GM18498 (cell line): Measurements from ENCODE around the gene HDAC4.
A peak's percentile ranks its signal among the peaks of the same experiment; 100 is the strongest.

Experiments
- ATAC-seq: cut with Tn5 transposase; IDR thresholded peaks from one replicate; pipeline ENCODE4 v1.9.1; 2021; ENCODE audit warnings: mild to moderate bottlenecking, moderate library complexity; ENCODE audit not compliant: unreplicated experiment

The HDAC4 gene

DNA sequence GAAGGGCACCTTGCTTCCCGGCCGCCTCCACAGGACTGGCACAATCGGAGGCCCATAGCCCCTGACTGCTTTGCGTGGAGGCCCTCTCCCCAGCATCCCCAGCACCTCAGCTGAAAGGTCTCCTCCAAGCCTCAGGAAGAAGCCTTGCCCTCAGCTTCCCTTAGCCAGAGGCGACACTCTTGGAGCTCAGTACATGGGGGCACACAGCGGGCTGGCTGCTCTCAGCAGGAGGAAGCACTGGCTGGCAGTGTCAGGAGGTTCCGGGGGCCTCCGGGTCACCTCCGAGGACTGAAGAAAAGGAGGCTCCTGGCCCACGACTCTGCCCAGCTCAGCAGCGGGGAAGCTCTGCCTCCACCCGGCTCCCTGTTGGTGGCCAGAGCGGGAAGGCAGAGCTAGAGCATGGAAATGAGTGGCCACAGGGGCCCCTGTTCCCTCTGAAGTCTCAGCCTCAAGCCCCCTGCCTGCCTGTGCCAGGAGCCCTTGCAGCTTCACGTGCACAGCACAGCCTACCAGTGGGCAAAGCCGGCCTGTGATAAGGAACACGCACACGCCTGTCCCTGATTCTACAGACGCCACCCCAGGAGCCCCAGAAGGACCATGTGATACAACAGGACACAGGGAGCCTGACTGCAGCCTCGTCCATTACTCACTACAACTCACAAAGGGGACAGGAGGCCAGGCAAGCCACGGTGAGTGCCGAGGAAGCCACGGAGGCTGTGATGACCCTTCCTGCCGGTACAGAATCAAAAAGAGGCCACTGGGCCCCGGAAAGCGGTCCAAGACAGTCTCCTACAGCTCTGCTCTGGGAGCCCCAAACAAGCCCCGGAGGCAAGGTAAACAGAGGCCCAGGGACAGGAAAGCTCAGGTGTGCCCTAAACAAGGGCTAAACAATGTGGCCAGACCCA is 15.5 kb downstream of the HDAC4 start:
- ATAC-seq, result no peak

DNA sequence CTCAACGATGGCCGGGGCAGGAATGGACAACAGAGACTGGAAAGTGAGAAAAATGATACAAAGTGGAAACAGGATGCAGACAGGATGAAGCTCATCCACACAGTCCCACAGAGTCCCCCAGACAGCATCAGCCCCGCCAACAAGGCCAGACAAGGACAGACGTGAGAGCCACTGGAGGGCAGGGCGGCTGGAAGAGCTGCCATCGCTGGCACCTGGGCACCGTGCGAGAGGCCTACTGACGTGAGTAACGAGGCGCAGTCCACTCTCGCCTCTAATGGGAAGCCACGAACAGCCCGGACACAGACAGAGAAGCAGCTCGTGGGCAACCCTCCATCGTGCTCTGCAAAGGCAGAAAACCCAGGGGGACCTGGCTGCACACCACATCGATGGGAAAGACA is 17.1 kb downstream of the HDAC4 start:
- ATAC-seq, result no peak

DNA sequence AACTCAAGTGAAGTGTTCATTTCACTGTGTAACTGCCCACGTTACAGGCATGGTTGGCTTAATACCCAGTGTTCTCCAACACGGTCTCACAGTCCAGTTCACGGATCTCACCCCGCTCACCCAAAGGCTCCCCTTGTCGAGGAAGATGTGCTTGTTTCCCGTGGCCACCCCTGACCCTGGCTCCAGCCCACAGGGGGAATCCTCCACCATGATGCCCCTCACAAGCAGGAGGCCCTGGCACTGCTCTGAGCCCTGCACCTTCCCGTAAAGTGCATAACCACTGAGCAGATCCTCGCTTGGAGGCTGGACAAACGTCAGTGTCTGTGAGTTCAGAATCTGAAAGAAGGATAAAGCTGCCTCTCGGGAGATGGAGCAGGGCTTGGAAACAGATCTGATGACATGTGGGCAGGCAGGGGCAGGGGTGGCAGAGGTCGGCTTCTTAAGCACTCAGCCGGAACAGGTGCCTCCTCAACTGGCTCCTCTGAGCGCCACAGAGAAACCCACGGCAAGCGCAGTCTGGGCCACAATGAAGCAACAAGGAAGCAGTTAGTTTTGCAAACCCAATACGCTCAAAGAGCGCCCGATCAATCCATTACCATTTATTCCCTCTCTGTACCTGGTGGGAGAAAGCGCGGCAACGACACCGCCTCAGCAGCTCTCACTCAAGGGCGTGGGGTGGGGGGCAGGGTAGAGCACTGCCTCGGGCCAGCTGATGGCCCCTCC is 17.6 kb downstream of the HDAC4 start:
- no peak for ATAC-seq

DNA sequence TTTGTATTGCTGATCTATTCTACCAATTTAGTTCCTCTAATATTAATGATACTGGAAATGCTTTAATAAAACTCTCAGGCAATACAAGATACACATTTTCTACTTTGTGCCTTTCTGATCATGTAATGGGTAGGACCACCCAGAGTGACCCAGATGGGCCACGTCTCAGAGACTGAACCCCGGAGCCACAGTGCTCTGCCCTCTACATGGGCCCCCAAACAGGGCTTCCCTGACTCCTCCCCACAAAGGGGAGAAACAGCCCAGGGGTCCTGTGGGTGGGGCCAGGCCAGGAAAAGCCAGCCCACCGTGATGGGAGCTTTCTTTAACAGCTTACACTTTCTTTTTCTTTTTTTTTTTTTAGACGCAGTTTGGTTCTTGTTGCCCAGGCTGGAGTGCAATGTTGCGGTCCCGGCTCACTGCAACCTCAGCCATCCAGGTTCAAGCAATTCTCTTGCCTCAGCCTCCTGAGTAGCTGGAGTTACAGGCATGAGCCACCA is 18.4 kb downstream of the HDAC4 start:
- ATAC-seq, result no peak

DNA sequence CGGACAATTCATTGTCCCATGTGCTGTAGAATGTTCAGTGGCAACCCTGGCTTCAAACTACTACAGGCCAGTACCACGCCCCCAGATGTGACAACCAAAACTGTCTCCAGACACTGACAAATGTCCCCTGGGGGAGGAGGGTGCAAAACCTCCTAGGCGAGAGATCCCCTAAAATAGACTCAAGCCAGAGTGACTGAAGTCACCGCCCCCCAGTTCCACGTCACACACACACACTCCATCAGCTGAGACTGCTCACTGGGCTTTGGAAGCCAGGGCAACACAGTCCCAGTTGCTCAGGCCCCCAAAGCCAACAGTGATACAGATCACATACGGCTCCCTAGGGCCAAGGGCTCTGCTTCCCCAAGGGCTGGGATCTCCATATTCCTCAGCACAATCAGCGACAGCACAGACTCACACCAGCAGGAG is 19.1 kb downstream of the HDAC4 start:
- peak; percentile 62 for ATAC-seq

DNA sequence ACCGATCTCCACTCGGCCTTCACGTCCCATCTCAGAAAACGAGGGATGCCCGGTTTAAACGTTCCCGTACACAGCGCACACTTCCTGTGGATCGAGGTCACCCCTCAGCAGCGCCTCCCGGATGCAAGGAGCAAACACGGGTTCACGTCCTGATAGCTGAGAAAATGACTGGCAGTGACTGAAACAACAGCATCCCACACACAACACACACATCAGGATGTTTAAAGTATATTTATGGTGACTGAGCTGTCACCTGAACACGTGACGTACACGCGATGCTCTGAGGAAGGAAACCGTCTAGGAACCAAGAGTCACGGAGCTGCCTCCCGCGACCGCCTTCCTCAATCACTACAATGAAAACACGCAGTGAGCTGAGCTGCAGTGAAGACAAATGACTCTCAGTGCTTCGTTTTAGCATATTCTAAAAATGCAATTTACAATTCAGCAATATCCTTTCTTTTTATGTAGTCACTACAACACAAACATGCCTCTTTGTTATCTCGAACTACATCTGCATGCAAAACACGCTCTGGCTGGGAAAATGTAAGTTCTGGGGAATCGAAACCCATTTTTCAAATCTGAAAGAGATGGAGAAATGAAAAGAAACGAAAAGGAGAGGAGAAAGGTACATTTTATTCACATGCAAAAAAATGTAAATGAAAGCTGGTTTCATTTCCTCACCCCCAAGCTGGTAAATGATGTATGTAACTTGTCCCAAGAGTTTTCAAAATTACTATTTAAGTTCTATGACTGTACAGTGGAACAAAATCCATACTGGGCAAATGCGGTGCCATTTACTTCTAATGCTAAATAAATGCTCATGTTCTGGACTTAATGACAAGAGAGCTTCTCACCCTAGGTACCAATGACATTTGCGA is 19.8 kb downstream of the HDAC4 start:
- peak; percentile 46 for ATAC-seq

DNA sequence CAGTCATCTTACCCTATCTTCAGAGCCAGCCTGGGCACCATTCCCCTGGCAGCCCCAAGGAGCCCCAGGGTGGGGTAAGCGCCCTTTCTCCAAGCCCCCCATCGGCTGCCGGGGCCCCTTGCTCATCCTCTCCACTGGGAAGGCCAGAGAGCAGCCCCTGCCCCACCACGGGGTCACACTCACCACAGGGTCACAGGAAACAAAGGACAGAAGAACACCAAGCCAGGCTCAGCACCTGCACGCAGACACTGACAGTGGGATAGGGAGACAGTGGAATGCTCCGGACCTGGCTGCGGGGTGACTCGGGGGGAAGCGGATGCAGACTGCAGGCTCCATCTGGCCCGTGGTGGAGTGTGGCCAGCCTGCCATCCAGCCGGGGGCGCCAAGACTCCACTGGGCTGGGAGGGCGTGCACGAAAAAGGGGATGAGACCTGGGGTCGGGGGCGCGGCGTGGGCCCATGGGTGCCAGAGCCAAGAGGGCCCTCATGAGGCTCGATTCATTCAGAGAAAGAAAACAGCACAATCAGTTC is 21.1 kb downstream of the HDAC4 start:
- ATAC-seq, result no peak

DNA sequence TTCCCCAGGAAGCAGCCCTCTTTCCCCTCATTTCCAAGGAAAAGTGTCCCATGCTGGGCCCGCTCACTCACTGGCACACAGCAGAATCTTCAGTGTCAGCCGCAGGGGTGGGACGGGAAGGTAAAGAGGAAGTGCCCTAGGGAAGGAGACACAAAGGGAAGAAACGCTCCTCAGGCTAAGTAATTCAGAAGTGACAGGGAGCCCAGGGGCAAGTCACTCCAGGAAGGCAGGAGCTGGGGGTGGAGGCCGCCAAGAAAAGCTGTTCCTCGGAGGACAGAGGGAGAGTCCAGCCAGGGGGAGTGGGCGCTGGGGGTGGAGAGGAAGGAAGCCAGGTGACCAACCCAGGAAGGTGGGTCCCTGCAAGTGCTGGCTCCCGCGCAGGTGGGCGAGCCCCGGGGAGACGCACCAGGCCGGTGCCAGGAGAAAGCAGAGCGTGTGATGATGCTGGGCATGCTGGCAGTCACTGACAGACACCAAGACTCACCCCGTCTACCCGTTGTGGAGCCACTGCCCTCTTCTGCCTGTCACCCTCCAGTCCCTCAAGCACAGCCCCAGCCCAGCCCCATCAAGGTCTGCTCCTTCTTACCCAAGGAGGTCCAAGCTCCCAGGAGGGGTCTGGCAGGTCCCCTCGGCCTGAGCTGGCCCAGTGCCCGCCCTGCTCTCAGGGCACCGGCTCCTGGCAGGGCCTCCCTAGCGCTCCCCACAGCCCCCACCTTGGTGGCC is 21.7 kb downstream of the HDAC4 start:
- no peak for ATAC-seq

DNA sequence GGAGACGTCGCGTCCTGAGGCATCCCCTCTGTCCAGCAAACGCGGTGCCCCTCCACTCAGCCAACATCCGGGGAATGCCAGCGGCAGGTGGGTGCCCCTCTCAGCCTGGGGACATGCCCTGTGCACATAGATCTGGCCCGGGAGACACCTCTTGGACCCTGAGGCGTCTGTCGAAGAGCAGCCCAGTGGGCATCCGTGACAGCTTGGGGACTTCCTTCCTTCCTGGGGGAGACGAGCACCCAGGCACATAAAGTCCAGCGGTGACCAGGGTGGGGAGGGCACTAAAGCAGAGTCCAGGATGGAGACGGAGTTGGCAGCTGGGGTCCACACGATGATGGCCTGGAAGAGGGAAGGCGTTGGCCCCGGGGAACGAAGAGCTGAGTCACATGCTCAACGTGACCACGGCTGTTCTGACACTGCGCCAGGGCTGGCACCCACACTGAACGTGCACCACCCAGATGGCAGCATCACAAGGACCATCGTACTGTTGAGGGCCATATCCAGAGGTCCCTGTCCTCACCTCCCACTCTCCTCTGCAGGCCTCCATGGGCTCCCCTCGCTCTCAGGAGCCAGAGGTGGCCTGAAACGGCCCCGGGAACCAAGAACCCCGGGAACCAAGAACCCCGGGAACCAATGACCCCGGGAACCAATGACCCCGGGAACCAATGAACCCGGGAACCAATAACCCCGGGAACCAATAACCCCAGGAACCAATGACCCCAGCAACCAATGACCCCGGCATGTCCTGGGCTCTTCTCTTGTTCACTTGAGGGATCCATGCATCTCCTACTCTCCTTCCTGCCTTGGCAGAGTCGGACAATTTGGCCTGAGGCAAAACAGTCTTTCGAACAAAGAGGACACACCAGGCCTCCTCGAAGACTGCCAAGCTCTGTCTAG is 22.6 kb downstream of the HDAC4 start:
- ATAC-seq, result no peak

DNA sequence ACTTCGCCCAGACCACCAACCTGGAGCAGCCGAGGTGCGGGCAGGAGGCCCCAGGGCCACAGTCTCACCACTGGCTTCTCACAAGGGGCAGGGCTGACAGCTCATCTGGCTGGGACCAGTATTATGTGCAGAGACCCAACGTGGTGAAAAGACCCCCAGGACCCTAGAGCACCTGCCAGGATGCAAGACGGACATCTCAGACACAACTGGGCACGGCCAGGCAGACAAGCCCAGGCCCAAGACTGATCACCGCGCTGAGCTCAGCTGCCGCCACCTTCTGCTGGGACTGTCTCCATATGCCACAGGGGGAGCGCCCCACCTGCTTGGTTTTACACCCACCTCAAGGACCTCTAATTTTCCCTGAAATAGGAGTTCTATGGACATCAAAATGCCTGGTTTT is 23.2 kb downstream of the HDAC4 start:
- ATAC-seq, result no peak

DNA sequence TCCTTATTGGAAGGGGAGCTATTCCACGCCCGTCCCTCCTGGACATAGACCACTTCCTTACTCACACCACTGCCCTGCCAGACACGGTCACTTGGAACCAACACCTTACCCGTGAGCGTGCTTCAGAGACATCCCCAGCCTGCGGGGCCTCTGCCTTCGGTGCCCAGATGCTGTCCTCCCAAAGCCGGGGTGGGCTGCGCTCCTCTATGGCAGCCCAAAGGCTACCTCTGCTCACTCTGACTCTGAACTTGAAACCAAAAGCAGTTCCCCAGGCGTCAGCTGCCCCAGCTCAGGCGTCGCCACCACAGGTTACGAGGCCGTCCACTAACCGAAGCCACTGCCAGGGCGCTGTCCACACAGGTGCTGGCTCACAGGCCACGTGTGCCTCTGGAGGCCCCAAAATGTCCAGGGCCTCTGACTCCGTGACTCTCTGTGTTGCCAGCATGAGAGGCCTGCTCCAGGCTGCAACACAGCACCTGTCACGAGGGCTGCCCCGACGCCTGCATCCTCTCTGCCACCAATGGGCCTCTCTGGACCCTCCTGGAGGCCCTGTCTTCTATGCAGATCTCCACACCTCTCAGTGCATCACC is 23.8 kb downstream of the HDAC4 start:
- no peak for ATAC-seq

DNA sequence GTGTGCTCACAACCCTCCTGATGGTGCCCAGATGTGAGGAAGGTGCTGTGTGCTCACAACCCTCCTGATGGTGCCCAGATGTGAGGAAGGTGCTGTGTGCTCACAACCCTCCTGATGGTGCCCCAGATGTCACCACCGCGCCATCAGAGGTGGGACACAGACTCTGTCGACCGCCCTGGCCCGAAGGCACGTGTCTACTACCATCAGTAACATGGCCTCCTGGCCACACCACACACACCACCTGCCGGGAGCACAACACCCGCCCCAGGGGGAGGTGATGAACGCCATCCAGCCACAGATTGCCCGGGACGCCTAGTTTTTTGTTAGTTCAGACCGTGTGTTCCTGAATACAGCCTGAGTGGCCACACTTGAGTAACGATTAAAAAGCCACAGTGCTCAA is 24.5 kb downstream of the HDAC4 start:
- ATAC-seq, result no peak

DNA sequence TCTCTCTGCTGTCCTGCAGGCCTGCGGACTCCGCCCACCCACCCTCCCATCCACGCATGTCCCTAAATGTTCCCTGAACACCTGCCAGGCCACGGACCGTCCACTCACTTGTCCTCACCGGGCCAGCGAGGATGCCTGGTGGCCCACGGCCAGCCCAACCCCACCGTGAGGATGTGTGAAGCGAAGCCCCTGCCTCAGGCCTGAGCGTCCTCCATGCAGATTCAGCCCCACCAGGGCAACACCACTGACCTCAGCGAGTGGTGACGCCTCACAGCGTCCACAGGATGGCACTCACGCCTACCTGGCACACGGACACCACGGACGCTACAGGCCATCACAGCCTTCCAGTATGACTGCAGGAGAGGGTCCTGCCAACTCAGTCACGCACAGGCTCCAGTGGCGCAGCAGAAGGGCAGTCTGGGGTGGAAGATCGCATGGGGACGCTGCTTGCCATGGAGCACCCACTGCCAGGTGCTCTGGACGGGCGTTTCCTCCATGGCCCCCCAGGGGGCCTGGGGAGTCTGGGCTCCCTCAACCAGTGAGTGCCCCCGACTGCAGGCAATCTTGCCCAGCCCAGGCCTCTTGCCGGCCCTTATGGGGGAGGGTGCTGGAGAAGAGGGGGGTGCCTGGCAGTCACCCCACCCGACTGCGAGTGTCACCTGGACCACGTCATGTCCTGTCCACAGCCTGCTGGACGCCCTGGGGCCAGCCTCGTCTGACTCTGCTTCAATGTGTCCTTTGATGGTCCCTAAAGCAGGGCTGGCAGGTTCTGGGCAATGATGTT is 25.4 kb downstream of the HDAC4 start:
- no peak for ATAC-seq

DNA sequence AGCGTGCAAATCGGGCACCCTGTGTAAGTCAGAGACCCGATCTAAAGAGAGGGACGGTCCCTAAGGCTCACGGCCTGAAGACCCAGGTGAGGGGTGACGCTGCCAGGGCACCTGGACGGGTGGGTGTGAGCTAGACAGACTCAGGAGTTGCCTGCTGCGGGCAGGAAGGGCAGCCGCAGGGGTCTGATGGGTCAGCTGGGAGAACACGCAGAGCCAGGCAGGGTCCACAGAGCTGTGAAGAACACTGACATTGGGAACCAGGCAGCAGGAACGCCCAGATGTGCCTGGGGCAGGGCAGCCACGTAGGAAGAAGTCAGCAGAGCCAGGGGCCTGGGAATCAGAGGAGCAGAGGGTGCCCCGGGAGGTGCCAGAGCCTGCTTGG is 25.9 kb downstream of the HDAC4 start:
- ATAC-seq, result no peak

DNA sequence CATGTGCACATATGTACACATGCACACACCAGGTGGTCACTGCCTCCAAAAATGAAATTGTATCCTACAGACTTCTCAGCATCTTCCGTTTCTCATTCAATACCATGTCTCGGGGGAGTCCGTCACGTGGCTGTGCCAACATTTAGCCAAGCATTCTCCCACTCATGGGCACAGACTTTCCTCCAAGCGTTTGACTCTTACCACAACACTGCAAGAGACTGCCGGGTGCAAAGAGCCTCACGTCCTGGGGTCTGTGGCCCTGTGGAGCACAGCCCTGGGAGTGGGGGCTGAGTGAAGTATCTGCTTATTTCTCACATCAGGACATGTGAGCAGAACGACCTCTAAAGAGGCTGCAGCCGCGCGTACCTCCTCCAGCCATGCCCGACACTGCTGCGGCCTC is 28.0 kb downstream of the HDAC4 start:
- no peak for ATAC-seq

DNA sequence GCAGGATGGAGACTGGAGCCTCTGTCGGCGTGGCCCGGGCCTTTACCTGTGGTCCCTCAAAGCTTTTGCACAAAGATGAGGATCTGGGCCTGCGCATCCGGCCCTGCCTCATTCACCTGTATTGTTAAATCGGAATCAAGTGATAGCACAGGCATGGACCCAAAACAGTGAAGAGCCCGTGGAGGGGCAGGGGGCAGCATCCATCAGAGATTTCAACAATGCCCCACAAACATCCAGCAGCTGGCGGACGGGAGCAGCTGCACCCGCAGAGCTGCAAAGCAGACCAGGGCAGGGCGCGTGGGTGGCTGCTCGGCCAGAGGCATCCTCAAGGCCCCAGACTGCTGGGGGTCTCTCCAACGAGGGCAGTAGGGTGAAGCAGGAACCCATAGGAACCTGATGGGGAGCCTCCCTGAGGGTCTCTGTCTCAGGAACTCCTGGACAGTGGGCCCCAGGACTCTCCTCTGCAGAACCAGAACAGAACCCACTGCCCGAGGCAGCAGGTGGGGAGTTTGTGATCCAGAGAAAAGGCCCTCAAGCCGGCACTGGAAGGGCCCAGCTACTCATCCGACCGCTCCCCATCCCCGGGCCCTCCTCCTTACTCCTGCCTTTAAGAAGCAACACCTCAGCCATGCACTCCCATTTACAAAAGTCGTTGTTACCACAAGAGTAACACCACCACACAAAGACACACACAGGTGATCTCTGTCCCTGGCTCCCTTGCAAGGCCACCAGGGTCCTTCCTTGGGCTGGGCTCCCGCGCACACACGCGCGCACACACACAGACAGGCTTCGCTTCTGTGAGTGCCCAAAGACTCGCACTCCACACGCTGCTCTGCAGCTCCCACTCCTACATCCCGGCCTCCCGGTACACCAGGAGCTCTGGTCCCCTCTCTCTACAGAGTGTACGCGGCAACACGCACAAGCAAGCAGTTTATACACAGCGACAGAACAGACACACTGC is 28.8 kb downstream of the HDAC4 start:
- ATAC-seq, result no peak
